DMS53 (cell line): ENCODE measurements around the gene TRIM63.

Experiments
- DNase-seq: peaks from one replicate; lab custom pipeline; 2025; lab: John Stamatoyannopoulos, UW

The TRIM63 gene

DNA sequence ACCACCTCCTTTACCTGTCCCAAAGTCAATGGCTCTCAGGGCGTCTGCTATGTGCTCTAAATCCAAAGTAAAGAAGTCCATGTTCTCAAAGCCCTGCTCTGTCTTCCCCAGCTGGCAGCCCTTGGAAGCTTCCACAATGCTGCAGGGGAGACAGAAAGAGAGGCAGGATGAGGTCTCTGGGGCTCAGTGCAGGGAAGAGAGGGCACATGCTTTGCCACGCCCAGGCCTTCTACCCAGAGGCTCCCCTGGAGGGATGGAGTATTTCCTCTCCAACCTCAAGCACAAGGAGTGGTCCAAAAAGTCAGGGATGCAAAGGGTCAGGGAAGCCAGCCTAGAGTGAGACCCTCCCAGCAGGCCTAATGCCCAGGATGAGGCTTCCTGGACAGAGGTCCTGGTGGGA is 10.2 kb downstream of the TRIM63 start:
- DNase-seq = no peak

DNA sequence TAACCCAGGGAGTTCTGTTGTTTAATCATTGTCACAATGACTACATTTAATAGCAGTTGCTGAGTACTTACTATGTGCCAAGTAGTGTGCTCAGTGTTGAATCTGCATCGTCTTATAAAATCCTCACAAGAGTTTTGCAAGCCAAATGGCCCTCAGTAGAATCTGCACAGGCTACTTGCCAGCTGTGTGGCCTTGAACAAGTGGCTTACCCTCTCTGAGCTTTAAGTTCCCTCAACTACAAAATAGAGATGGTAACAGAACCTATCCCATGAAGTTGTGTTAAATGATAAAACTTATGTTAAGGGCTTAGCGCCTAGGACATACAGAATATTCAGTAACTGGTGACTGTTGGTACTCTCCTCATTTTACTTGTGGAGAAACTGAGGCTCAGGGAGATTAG is 12.4 kb downstream of the TRIM63 start:
- no peak for DNase-seq

DNA sequence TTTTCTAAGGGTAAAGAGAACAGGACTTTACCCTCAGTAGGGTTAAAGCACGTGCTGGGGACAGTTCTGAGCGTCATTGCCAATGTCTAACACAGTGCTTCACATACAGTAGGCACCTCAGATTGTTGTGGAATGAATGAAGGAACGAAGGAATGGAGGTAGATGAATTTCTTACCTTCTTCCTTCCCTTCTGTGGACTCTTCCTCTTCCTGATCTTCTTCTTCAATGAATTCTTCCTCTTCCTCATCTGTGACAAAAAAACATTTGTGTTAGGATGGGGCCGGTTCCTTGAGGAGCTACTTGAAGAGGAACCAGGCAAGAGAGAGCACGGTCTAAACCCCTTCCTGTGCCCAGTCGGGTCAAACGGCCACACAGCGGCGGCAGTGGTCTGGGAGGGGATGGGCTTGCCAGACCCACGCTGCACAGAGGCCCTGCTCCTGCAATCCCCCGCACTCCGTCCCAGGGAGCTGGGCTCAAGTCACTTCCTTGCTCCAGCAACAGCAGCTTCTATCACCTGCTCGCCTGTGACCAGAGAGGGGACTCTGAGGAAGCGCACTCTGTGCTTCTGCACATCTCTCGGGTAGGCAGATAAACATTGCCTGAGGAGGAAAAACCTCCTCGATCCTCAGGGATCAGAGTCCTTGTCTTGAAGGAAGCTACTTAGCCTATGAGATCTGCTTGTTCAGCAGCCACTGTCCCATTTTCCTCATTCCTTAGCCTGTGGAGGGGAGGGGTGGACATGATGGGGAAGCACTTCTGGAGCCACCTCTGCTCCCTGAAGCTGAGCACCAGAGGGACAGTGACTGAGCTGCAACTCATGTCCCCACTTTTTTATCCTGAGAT is 13.5 kb downstream of the TRIM63 start:
- no peak for DNase-seq

DNA sequence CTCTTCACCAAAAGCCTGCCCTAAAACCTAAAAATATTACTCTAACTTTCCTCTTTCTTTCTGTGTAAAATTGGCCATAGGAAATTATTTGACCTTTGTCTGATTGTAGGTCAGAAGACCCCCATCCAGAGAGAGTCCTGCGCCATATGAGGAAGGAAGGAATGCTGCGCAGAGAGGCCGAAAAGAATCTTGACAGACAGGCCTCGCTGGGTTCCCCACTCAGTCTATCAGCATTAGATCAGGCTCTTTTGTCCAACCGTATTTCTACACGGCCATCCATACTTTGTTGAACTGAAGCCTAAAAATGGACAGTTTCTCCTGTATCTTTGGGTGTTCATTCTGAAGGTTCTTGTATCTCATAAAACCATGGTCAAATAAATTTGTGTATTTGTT is 17.2 kb downstream of the TRIM63 start:
- DNase-seq = no peak

DNA sequence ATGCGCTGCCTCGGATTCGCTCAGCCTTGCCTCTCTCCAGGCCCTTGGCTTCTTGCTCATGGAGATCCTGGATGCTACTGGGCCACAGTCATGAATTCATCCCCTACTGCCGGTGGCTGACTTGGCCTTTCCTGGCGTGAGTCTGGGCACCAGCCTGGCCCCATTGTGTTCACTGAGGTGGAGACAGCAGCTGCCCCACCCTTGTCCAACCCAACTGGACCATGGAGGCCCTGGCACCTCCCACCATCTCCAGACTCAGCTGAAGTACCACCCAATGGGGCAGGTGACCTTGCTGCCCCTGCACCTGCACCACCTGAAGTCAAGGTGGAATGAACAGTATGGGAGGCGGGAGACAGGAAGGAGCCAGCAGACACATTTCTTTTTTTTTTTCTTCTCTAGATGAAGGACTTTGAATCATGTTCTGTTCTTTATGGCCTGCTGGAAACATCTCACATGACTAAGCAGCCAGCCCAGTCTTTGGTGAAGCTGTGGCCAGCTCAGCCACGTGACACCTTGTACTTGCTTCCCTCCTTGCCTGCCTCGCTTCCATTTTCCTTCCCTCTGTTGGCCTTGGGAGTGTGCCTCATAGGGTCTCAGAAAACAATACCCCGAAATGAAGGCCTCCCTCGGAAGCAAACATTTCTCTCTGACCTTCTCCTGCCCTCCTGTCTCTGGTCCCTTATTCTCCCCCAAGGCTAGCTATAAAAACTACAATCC is 17.7 kb downstream of the TRIM63 start:
- no peak for DNase-seq

DNA sequence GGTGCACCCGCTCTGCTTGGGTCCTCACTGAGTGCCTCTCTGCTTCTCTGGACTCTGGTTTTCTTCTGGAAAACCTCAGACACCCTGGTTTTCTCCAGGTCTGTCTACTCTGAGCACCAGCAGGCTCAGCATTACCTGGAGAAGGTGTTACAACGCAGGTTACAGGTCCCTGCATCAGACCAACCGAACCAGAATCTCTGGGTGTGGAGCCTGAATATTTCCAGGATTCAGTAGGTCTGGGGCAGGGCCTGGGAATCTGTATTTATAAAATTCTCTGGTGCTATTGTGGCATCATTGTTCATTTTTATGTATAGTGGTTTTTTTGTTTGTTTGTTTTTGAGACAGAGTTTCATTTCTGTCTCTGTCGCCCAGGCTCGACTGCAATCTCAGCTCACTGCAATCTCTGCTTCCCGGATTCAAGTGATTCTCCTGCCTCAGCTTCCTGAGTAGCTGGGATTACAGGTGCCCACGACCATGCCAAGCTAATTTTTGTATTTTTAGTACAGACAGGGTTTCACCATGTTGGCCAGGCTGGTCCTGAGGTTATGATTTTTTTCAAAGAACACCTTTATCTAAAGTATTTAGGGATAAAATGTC is 20.1 kb downstream of the TRIM63 start:
- DNase-seq = no peak

DNA sequence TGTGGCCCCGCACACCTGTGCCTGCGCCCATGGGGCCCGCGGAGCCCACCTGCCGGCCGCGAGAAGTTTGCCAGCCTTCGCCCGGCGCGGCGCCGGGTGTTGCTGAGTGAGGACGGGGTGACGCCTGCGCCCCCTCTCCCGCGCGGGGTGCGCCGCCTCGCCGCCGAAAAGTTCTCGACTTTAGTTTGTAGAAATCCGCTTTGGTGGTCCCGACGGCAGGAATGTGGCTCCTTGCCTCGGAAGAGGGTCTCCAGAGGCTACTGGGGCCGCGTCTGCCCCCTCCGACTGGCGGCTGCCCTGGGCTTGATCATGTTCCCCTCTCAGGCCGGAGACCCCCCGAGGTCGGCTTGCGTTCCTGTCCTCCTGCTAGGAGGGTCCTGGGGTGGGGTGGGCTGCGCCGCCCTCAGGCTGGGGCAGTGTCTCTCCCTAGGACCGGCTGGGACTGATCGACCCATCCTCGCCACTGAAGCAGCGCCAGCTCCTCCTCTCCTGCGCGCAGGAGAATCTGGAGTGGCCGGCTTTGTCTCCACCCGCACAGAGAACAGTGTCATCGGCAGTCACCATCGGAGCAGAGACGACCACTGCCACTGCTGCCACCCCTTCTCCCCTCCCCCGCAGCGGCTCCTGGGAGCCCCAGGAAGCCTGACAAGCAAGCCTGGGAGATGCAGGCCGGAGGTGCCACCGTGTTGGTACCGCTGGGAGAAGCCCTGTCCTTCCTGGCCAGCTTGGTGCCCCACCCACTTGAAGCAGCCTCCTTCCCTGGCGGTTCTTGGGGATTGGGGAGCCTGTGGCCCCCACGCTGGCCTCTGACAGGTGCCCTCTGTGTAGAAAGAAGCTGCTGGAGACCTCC is 21.0 kb downstream of the TRIM63 start:
- DNase-seq = peak; percentile 47

DNA sequence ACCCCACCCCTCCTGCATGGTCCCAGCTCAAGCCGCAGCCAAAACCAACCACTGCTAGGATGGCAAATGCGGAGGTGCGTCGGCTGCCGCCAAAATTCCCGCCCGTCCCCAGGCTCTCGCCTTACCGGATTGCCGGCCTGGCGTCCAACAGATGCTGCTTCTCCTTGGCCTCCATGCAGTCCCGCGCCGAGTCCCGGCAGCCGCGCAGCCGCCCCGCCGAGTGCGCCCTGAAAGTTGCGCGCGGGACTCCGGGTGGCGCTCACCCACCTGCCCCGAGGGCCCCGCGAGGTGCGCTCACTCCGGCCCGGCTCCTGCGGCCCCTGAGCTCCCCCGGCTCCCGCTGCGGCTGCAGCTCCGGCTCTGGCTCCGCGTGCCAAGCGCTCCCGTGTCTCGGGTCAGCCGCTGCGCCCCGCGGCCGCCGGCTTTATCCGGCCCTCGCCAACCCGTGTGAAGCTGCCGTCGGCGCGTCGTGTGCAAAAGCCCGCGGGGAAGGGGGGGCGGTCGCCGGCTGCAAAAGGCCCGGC is 21.6 kb downstream of the TRIM63 start, which contains the start of gene SLC30A2:
TSS of gene SLC30A2 (minus strand) at position 397 of the 524 bp plus-strand sequence. CDS start at position 175, 222 bp downstream.
- peak; percentile 57 for DNase-seq

DNA sequence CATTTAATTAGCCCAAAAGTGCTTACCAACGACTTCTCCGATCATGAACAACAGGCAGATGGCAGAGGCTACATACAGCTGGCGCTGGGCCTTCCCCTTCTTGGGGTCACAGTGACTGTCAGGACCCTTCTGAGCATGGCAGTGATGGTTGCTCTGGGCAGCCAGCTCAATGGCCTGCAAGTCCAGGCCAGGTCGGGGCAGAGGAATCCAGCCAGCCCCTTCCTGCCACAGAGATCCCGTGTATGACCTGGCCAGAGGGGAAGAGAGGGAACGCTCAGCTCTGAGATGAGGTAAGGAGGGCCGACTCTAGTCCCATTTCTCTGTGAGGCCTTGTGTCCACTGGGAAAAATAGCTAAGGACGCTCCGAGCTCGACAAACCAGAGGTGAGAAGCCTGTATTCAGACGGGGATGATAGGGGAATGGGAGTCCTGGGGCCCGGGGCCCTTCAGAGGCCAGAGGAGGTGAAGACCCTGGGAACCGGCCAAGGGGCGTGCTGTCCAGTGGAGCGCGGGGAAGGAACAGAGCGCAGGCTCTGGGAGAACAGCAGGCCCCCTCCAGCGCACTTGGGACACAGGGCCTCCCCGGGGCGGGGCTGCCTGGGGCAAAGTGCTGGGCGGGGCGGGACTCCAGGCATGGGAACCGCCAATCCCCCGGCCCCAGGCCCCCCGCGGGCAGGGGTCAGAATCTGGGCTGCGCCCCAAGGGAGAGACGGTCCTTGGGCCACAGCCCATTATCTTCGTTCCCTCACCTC is 22.3 kb downstream of the TRIM63 start:
- DNase-seq = no peak

DNA sequence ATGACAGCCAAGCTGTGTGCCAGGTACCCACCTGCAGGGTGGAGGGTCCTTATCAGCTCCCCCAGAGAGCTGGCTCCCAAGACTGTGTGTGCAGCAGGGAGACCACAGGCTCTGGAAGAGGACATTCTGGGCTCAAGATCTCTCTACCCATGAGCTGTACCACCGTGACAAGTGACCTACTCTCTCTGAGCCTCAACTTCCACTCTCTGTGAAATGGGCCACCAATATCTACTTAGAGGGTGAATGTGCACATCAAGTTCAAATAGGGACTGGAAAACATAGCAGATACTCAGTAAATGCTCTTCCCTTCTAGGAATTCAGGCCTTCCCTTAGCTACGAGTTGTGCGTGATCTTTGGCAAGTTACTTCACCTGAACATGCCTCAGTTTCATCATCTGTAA is 23.0 kb downstream of the TRIM63 start:
- DNase-seq = no peak

DNA sequence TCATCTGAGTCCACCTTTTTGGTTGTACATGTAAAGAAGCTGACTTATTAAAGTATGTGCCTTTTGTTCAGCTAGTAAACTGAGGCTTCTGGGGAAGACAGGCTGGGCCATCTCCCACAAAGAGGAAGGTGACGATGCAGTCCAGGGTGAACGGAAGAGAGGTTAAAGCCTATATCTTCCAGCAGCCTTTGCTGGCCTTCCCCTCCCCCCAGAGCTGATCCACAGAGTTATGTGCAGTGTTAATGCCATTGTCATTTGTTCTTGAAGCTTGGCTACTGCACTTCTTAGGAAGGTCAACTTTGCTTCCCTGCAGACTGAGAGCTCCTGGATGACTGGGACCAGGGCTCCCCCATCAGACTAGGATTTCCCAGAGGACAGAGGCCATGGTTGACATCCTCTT is 23.7 kb downstream of the TRIM63 start:
- DNase-seq = no peak

DNA sequence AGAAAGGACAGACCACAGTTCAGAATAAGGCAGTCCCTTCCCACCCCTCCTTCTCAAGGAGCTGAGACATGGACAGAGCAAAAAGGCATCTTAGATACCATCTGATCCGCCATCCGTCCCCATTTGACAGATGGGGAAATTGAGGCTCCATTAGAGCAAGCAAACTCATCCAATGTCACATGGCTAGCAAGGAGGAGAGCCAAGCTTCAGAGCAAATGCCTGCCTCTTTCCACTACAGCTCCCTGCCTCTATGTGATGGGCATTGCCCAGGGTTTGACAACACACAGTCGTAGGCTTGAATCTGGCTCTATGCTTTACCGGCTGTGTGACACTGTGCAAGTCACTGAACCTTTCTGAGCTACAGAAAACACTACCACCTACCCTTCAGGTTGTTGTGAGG is 25.5 kb downstream of the TRIM63 start:
- DNase-seq = no peak

DNA sequence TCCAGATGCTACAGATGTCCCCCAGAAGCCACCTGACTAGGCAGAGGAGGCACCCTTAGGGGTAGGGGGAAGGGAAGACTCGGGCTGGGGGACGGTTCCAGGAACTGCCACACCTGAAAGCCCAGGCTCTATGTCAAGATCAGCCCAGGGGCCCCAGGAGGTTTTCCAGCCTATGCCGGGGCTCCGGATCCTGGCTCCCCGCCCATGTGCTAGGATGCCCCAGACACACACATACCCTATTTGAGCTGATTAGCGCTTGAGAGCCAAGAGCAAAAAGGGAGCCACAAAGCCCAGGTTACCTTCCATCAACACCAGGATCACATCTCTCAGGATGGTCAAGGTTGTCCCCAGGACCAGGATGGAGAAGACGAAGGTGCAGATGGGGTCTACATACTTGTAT is 26.0 kb downstream of the TRIM63 start:
- no peak for DNase-seq

DNA sequence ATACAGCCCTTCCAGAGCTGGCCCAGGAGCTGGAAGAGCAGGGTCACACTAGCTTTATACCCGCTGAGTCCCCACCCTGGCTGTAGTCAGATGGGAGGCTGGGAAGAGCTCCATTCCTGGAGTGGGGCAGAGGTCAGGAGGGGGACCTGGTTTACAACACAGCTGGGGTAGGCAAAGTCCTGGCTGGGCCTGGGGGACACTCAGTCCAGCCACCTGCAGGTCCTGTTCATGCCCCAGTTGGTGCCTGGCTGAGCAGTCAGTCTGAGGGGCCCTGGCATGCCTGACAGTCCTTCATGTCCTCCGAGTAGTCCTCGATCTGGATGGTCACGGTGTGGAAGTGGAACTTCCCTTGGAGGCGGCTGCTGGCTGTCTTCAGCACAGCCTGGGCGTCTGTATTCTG is 28.5 kb downstream of the TRIM63 start:
- DNase-seq = no peak

DNA sequence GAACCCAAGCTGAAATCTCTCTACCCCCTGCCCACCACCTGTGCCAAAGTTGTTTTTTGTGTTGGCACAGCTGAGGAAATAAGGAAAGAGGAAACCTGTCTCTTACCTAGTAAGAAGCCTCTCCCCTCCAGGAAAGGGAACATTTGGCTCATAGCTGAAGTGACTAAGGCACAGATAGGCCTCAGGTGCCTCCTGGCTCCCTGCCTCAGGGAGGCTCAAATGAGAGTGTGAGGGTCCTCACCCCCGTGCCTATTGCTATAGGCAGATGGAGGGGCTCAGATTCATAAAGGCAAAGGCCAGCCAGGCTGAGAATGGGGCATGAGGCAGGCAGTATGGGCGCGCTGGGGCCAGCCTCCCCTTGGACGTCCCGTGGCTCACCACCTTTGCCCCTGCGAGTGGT is 29.0 kb downstream of the TRIM63 start:
- DNase-seq = no peak

DNA sequence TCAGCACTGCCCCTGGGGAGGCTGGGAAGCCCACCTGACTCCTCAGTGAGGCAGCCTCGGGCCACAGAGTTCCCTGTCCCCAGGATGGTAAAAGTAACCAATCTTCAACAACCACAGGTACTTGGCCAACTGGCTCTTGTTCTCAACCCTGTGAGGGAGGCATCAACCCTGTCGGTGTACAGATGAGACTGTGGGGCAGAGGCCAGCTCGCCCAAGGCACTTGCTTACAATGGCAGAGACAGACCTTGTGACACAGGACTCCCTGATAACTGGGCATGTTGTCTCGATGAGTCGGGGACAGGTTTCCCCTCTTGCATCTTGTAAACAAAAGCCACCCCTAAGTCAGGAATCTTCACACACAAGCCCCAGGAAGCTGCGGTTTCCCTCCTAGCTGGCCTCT is 29.5 kb downstream of the TRIM63 start:
- no peak for DNase-seq

DNA sequence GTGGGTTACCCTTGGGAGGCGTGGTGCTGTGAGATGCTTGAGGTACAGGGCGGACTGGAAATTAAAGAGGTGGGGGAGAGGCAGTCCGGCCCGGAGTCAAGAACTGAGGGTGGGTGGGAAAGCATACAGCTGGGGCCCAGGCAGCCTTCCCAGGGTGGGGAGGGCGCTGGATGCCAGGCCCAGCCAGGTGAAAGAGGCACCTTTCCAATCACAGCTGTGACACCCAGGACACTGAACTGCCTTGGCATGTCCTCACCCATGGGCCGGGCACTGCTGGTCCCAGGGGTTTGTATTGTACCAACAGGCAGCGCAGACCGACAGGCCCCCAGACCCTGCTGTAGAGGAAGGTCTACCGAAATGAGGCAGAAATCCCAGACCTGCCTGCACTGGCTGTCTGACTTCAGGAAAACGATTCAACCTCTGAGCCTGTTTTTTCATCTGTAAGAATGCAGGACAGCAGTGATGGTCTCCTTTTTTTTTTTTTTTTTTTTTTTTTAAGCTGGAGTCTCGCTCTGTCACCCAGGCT is 30.6 kb downstream of the TRIM63 start:
- DNase-seq = no peak

DNA sequence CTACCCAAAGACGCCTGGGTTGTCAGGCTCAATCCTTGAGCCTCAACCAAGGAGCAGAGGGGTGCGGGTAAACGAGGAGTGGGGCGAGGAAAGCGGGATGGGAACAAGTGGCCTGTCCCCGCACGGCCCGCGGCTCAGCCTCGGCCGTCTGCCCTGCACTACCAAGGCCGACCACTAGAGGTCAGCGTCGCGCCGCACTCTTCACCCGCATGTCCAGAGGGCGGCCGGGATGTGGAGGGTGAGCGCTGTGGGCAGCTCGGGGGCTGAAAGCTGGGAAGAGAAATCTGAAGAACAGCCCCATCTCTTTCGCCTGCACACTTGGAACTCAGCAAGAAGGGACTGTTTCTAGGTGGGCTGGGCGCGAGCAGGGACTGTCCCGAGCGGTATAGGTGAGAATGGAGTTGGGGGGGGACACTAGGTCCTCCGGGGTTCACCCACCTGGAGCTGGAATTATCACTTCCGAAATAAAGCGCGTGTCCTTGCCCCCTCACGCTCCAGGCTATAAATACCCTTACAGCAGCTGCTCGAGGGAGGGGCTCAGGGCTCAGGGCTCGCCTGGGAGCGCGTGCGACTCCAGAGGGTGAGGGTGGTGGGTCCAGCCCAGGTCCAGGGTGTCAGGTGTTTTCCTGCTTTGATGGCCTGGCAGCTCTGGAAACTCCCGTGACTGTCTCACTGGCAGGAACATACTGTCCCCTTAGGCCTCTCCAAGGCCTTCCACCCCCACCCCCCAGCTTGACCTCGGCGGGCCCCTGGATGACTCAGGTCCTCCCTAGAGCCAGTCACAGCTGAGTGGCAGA is 31.3 kb downstream of the TRIM63 start:
- DNase-seq = peak; percentile 87

DNA sequence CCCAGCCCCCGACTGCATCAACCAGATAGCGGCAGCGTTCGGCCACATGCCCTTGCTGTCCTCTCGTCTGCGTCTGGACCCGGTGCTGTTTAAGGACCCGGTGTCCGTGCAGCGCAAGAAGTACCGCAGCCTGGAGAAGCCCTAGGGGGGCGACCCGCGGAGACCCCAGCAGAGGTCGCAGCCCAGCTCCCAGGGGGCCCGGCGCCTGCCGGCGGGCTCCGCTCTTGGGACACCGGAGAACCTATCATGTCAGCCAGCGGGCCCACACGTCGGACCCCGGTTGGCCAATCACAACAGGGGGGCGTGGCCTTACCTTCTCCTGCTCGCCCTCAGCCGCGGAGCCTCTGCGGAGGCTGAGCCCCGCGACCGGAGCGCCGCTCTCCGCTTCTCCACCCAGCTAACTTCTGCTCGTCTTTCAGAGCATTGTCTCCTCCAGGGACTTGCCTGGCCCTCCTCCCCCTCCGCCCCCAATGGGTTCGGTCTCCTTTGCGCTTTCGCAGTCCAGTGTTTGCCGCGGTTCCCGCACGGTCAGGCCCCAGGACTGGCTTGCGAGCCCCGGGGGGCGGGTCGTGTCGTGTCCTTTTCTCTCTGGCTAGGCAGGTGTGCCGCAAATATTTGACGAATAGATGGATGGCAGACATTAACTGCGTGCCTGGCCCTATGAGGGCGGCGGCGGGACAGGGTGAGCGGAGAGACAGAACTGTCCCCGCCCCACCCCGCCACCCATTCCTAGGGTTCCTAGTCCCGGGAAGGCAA is 32.0 kb downstream of the TRIM63 start:
- DNase-seq = peak; percentile 96
